Measurements from ENCODE around the gene RXFP4. TPM values are rescaled to one million over a fixed set of nuclear protein-coding genes. Genes with fewer than 3 reads are reported as not detected.

RXFP4 gene
- total and polyA plus RNA-seq, 2 donors (not counting 1 experiment from before 2014, with no cell fraction given), result 0.12 TPM; not detected in 1

DNA sequence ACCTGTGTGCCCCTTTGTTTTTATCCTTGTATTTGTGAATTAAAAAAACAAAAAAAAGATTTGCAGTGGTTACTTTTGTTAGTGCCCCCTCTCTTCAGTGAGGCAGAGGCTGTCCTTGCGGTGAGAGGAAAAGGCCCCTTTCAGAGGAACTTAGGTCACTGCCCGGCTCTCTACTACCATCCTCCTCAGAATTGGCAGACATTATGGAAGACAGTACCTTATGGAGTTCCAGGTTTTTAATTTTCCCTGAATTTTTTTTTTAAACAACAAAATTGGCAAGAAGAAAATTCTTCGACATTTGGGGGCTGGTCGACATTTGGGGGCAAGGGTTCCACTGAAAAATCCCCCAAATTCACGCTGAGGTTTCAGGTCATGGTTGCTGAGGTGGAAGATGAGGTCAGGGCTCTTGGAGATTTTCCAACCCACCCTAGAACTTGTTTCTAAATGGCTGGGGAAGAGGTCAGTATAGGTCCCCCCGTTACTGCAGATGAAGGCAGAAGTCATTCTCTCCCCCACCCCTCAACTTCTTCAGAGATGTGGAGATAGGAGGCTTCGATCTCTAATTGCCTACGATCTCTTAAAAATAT is 5.3 kb downstream of the RXFP4 start:
- Histone ChIP-seq H3K9ac (ENCODE audit: low read length) (peak overlapping the region; percentile 16), H3K36me3 (replicated peaks in 1 of 2; ENCODE audit: control extremely low read depth in 1 of 2, control insufficient read depth in 1 of 2, extremely low read depth in 1 of 2, insufficient read depth in 2 of 2, low read length in 1 of 2) (peaks cover 0 to 48% of the 10 kb centered on the region in 2 experiments), H2AFZ (ENCODE audit: insufficient read depth, low read depth, low read length, poor library complexity, severe bottlenecking) (no peak overlapping the region), H3K27ac (ENCODE audit: low read length in 2 of 2) (peak overlapping the region; percentile 76 to 89), H3K9me3 (ENCODE audit: control extremely low read depth in 1 of 3, control insufficient read depth in 2 of 3, insufficient read depth in 1 of 3, low read length in 2 of 3) (no peaks in the 10 kb centered on the region), H3K4me2 (replicated peaks; ENCODE audit: low read depth, low read length, poor library complexity, severe bottlenecking) (peak overlapping the region; percentile 83), H3K27me3 (replicated peaks in 1 of 4; ENCODE audit: control extremely low read depth in 1 of 4, control insufficient read depth in 3 of 4, insufficient read depth in 4 of 4, low read length in 3 of 4) (no peaks in the 10 kb centered on the region), H3K4me1 (ENCODE audit: control insufficient read depth in 2 of 2, insufficient read depth in 2 of 2, low read length in 2 of 2) (peaks cover 55 to 60% of the 10 kb centered on the region in 2 donors), H4K20me1 (ENCODE audit: control insufficient read depth, insufficient read depth, low read length, poor library complexity, severe bottlenecking) (peaks cover 18% of the 10 kb centered on the region), H3K79me2 (ENCODE audit: control insufficient read depth, insufficient read depth, low read length) (peaks cover 12% of the 10 kb centered on the region), H3K4me3 (ENCODE audit: control extremely low read depth in 1 of 5, extremely low read depth in 1 of 5, insufficient read depth in 1 of 5, low read depth in 2 of 5, low read length in 4 of 5) (peak overlapping the region in 1 of 5 experiments; percentile 4)
- Mint-ChIP-seq H3K4me3 (peak overlapping the region; percentile 9), H3K4me1 (peaks cover 56% of the 10 kb centered on the region), H3K9me3 (ENCODE audit: insufficient read depth) (no peaks in the 10 kb centered on the region), H3K27ac (peak overlapping the region; percentile 92), H3K27me3 (no peaks in the 10 kb centered on the region)
- DNase-seq, result no peak
- 55% methylated on average over 2 of the region's 8 CpGs for WGBS (ENCODE audit: insufficient coverage)
- ATAC-seq (ENCODE audit: low read depth), result peak; percentile 11
- ChIA-PET POLR2A (interaction anchor here (0.6 to 5.4 kb wide), 8 partner anchors 11 to 641 kb away, joined by 3 to 61 read pairs (median 13); partner anchors contain the start of genes ARHGEF2 and KHDC4), CTCF (interaction anchor here (0.9 to 4.8 kb wide), 10 partner anchors 9 to 48 kb away, joined by 3 to 48 read pairs (median 8); partner anchors contain the start of gene KHDC4)
- intact Hi-C loops (cut with micrococcal nuclease), result loop anchor here (1.0 kb wide), 3 partner anchors 12 to 32 kb away; partner anchors contain the start of genes ARHGEF2 and KHDC4
- TF ChIP-seq, protein P1, sequence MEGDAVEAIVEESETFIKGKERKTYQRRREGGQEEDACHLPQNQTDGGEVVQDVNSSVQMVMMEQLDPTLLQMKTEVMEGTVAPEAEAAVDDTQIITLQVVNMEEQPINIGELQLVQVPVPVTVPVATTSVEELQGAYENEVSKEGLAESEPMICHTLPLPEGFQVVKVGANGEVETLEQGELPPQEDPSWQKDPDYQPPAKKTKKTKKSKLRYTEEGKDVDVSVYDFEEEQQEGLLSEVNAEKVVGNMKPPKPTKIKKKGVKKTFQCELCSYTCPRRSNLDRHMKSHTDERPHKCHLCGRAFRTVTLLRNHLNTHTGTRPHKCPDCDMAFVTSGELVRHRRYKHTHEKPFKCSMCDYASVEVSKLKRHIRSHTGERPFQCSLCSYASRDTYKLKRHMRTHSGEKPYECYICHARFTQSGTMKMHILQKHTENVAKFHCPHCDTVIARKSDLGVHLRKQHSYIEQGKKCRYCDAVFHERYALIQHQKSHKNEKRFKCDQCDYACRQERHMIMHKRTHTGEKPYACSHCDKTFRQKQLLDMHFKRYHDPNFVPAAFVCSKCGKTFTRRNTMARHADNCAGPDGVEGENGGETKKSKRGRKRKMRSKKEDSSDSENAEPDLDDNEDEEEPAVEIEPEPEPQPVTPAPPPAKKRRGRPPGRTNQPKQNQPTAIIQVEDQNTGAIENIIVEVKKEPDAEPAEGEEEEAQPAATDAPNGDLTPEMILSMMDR (IDR thresholded peaks at IDR 0.05), result no peak
- TF ChIP-seq EZH2 (IDR thresholded peaks at IDR 0.05; ENCODE audit: borderline replicate concordance, insufficient read depth, low read depth, low read length, poor library complexity, severe bottlenecking), result no peak

DNA sequence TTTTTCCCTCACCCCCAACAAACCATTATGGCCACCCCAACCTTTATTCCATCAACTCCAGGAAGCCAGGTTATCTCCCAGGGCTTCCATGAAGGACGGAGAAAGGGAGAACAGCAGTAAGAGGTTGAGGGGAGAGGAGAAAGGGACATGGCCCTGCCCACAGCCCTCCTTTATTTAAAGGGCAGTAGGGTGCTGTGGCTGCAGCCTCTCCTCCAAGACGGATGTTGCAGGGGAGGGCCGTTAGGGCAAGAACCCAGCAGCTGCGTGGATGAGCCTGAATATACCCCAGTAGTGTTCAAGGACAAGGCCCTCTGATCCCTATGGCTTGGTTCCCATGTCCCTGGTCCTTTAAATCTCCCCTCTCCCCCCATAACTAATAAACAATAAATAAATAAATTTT is 5.9 kb downstream of the RXFP4 start:
- Histone ChIP-seq H3K79me2 (ENCODE audit: control insufficient read depth, insufficient read depth, low read length) (peaks cover 17% of the 10 kb centered on the region), H2AFZ (ENCODE audit: insufficient read depth, low read depth, low read length, poor library complexity, severe bottlenecking) (no peak overlapping the region), H3K4me3 (ENCODE audit: control extremely low read depth in 1 of 5, extremely low read depth in 1 of 5, insufficient read depth in 1 of 5, low read depth in 2 of 5, low read length in 4 of 5) (no peak overlapping the region), H4K20me1 (ENCODE audit: control insufficient read depth, insufficient read depth, low read length, poor library complexity, severe bottlenecking) (peaks cover 23% of the 10 kb centered on the region), H3K36me3 (replicated peaks in 1 of 2; ENCODE audit: control extremely low read depth in 1 of 2, control insufficient read depth in 1 of 2, extremely low read depth in 1 of 2, insufficient read depth in 2 of 2, low read length in 1 of 2) (peaks cover 0 to 53% of the 10 kb centered on the region in 2 experiments), H3K9me3 (ENCODE audit: control extremely low read depth in 1 of 3, control insufficient read depth in 2 of 3, insufficient read depth in 1 of 3, low read length in 2 of 3) (no peaks in the 10 kb centered on the region), H3K4me2 (replicated peaks; ENCODE audit: low read depth, low read length, poor library complexity, severe bottlenecking) (peak overlapping the region; percentile 83), H3K9ac (ENCODE audit: low read length) (no peak overlapping the region), H3K27me3 (replicated peaks in 1 of 4; ENCODE audit: control extremely low read depth in 1 of 4, control insufficient read depth in 3 of 4, insufficient read depth in 4 of 4, low read length in 3 of 4) (no peaks in the 10 kb centered on the region), H3K27ac (ENCODE audit: low read length in 2 of 2) (peak overlapping the region; percentile 76 to 89), H3K4me1 (ENCODE audit: control insufficient read depth in 2 of 2, insufficient read depth in 2 of 2, low read length in 2 of 2) (peaks cover 51 to 54% of the 10 kb centered on the region in 2 donors)
- H3K9me3 Mint-ChIP-seq (ENCODE audit: insufficient read depth), result no peaks in the 10 kb centered on the region
- no peaks in the 10 kb centered on the region for H3K27me3 Mint-ChIP-seq
- ChIA-PET CTCF (interaction anchor here (1.1 to 1.8 kb wide), 4 partner anchors 8 to 42 kb away, joined by 3 to 8 read pairs (median 5); no protein-coding TSS in a partner anchor), POLR2A (interaction anchor here (0.6 to 1.0 kb wide), 3 partner anchors 13 to 23 kb away, joined by 3 to 4 read pairs (median 4); no protein-coding TSS in a partner anchor)
- peaks cover 50% of the 10 kb centered on the region for H3K4me1 Mint-ChIP-seq
- no peak for DNase-seq
- intact Hi-C loops (cut with micrococcal nuclease), result no loop called here
- H3K4me3 Mint-ChIP-seq, result peak overlapping the region; percentile 9
- TF ChIP-seq, protein P1 (IDR thresholded peaks at IDR 0.05), result no peak
- TF ChIP-seq EZH2 (IDR thresholded peaks at IDR 0.05; ENCODE audit: borderline replicate concordance, insufficient read depth, low read depth, low read length, poor library complexity, severe bottlenecking), result no peak
- peak overlapping the region; percentile 92 for H3K27ac Mint-ChIP-seq
- no peak for ATAC-seq (ENCODE audit: low read depth)
- WGBS (ENCODE audit: insufficient coverage), result 69% methylated on average over 3 of the region's 4 CpGs

All from B cell (primary cell).